Fibroblast of the aortic adventitia (primary cell): ENCODE measurements around the gene FUT9. TPM values are rescaled to one million over a fixed set of nuclear protein-coding genes. Genes with fewer than 3 reads are reported as not detected.

Experiments used
- DNase-seq: peaks from one replicate; pipeline ENCODE4 v3.0.0-alpha.2; 2010; ENCODE audit warnings: low read depth
- H3K4me3 ChIP-seq: 2 replicates; pipeline ENCODE4 v1.5.1; 2011; ENCODE audit warnings: low read depth, mild to moderate bottlenecking, control low read depth, low read length, moderate library complexity
- total RNA-seq: library from RNA; depleted of rRNA; stranded (reverse); fragments of >200 nt; gene quantifications from 2 replicates; pipeline ENCODE4 v1.2.3, GENCODE V29; 2012; ENCODE audit warnings: low replicate concordance
- TF ChIP-seq, protein P1 (sequence below): IDR thresholded peaks from 2 replicates; pipeline ENCODE4 v1.5.1; 2011; ENCODE audit warnings: mild to moderate bottlenecking, low read length, control low read depth, inconsistent platforms; ENCODE audit not compliant: insufficient read depth

The FUT9 gene
- total RNA-seq, 1 donor, result under 0.01 TPM

DNA sequence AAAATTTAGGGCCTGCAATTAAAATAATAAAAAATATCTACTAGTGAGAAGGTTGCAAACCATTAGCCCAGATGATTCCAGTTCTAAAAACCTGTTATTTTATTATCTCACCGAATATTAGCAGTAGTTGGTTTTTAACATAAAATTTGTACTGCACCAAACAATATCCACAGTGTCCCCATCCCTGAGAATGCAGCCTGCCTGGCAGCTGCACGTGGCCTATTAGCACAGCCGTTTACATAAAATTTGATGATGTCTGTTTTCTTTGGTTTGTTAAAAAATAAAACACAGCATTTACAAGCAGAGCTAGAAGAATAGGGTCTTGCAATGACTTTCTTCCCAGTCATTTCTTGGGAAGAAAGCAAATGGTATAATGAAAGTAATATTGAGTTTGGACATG lies 58.2 kb downstream of the FUT9 start:
- no peak overlapping the region for H3K4me3 ChIP-seq
- TF ChIP-seq, protein P1, sequence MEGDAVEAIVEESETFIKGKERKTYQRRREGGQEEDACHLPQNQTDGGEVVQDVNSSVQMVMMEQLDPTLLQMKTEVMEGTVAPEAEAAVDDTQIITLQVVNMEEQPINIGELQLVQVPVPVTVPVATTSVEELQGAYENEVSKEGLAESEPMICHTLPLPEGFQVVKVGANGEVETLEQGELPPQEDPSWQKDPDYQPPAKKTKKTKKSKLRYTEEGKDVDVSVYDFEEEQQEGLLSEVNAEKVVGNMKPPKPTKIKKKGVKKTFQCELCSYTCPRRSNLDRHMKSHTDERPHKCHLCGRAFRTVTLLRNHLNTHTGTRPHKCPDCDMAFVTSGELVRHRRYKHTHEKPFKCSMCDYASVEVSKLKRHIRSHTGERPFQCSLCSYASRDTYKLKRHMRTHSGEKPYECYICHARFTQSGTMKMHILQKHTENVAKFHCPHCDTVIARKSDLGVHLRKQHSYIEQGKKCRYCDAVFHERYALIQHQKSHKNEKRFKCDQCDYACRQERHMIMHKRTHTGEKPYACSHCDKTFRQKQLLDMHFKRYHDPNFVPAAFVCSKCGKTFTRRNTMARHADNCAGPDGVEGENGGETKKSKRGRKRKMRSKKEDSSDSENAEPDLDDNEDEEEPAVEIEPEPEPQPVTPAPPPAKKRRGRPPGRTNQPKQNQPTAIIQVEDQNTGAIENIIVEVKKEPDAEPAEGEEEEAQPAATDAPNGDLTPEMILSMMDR, result no peak
- no peak for DNase-seq

DNA sequence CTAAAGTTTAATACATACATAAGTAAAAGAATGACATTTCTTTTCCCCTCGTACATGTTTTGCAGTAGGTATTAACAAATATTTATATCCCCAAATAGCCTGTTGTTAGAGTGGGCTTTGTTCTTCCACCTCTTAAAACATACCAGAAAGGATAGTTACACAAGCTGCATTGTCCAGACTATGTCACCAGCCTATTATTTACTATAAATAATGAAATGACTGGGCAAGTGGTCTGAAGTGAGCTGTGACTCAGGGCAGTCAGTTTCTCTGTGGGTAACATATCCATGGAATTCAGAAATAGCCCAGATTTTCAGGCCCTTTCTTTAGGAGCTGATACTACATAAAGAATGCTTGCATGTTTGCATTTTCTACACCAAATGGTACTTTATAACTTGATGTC lies 60.1 kb downstream of the FUT9 start:
- TF ChIP-seq, protein P1, result no peak
- no peak overlapping the region for H3K4me3 ChIP-seq
- DNase-seq, result no peak

DNA sequence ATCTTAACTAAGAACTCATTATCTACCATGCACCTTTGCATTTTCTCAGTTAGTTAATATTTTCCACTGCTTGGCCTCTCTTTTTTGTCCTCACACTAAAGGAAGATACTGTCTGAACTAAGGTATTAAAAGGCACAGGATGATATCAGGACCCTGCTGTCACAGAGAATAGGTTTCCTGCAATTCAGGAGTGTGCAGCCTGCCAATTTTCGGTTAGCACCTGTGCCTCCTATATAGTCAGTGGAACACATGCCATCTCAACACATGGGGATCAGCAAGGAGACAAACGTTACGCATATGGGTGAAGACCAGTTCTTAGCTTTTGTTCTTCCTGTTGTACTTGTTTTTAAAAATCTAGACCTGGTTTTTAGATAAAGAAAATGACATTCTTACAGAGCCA lies 71.0 kb downstream of the FUT9 start:
- TF ChIP-seq, protein P1, result no peak
- H3K4me3 ChIP-seq, result no peak overlapping the region
- DNase-seq, result no peak

DNA sequence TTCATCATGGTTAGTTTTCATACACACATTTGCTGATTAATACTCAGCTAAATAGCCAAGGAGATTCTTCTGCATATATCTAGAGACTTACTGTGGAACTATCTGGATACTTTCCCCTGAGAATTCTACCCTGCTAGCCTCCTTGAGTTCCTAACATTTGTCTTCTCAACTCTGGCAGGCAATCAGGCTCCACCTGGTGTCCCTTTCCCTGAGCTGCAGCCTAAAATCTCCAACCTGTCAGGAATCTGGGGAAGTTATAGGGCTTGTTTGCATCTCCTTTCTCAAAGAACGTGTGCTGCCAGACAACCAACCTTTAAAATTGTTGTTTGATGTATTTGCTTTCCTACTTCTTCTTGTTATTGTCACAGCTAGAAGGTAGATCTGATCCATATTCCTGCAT lies 73.4 kb downstream of the FUT9 start:
- no peak overlapping the region for H3K4me3 ChIP-seq
- no peak for DNase-seq
- TF ChIP-seq, protein P1, result no peak

DNA sequence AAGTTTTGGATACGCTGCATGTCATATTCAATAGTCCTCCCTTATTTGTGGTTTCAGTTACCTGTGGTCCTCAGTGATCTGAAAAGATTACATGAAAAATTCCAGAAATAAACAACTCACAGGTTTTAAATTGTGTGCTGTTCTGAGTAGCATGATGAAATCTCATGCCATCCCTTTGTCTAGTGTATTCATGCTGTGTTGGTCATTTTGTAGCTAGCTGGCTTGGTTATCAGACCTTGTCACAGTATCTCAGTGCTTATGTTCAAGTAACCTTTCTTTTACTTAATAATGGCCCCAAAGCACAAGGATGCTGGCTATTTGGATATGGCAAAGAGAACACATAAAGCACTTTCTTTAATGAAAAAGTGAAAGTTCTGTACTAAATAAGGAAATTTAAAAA lies 78.3 kb downstream of the FUT9 start:
- TF ChIP-seq, protein P1, result no peak
- DNase-seq, result no peak
- no peak overlapping the region for H3K4me3 ChIP-seq

DNA sequence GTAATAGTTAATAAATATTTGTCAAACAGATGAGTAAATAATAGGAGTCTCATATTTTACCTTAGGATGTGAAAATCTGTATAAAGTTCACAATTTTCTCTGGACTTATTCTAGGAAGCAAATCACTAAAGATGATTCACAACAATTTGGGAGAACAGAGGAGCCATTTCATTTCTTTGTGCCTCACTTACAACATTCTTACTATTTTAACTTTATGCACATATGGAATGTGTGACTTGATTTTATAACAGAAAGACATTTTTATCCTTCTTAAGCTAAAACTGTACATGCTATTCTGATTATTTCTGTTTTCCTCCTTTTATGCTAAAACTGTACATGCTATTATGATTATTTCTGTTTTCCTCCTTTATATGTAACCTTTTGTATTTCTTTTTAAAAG lies 83.3 kb downstream of the FUT9 start:
- DNase-seq, result no peak
- TF ChIP-seq, protein P1, result no peak
- no peak overlapping the region for H3K4me3 ChIP-seq

DNA sequence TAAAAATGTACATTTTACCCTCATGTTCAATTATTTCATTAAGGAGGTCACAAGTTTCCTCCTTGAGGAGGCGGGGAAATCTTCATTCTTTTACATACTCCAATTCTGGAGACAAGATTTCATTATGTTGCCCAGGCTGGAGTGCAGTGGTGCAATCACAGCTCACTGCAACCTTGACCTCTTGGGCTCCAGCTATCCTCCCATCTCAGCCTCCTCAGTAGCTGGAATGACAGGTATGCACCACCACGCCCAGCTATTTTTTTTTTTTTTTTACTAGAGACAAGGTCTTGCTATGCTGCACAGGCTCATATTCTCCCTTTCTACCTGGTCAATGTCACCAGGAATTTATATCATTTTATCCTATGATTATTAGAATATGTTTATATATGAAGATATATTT lies 85.8 kb downstream of the FUT9 start:
- DNase-seq, result no peak

More for the DNA sequence above, 85.8 kb downstream of the FUT9 start:
- TF ChIP-seq, protein P1, result no peak
- H3K4me3 ChIP-seq, result no peak overlapping the region
